Neural progenitor cell (in vitro differentiated cells): ENCODE measurements around the gene AGXT. TPM values are rescaled to one million over a fixed set of nuclear protein-coding genes. Genes with fewer than 3 reads are reported as not detected.

Experiments
- DNase-seq: peaks from one replicate; pipeline ENCODE4 v3.0.0-alpha.2; 2016; ENCODE audit warnings: low spot score
- H2AFZ ChIP-seq: fragments of 200-600 bp; sonication (generic); replicated peaks from 2 replicates; pipeline ENCODE4 v1.6.1; 2016; ENCODE audit warnings: antibody characterized with exemption
- H3F3A ChIP-seq: fragments of 200-600 bp; sonication (generic); 2 replicates; pipeline ENCODE4 v1.6.1; 2016; ENCODE audit warnings: antibody characterized with exemption, low read depth
- H3K27ac ChIP-seq: fragments of 200-600 bp; sonication (generic); 2 replicates; pipeline ENCODE4 v1.5.1; 2016; ENCODE audit warnings: mild to moderate bottlenecking
- H3K27me3 ChIP-seq: fragments of 200-600 bp; sonication (generic); 2 replicates; pipeline ENCODE4 v1.6.1; 2016; ENCODE audit warnings: mild to moderate bottlenecking, moderate library complexity
- H3K36me3 ChIP-seq: fragments of 200-600 bp; sonication (generic); 2 replicates; pipeline ENCODE4 v1.5.1; 2016
- H3K4me1 ChIP-seq: fragments of 200-600 bp; sonication (generic); 2 replicates; pipeline ENCODE4 v1.6.1; 2016; ENCODE audit warnings: mixed run types
- H3K4me2 ChIP-seq: fragments of 200-600 bp; sonication (generic); 2 replicates; pipeline ENCODE4 v1.6.1; 2016
- H3K4me3 ChIP-seq: fragments of 200-600 bp; sonication (generic); 2 replicates; pipeline ENCODE4 v1.5.1; 2016
- H3K79me2 ChIP-seq: fragments of 200-600 bp; sonication (generic); 2 replicates; pipeline ENCODE4 v1.6.1; 2016; ENCODE audit warnings: low read depth
- H3K9ac ChIP-seq: fragments of 200-600 bp; sonication (generic); 2 replicates; pipeline ENCODE4 v1.6.1; 2016
- H3K9me3 ChIP-seq: fragments of 200-600 bp; sonication (generic); 2 replicates; pipeline ENCODE4 v1.5.1; 2016; ENCODE audit warnings: low read depth
- H4K20me1 ChIP-seq: fragments of 200-600 bp; sonication (generic); 2 replicates; pipeline ENCODE4 v1.6.1; 2016; ENCODE audit warnings: low read depth
- H3K27ac Mint-ChIP-seq: 3 replicates; pipeline ENCODE4 v1.8.0; 2021; ENCODE audit warnings: mixed read lengths
- H3K27me3 Mint-ChIP-seq: 2 replicates; pipeline ENCODE4 v1.8.0; 2022; ENCODE audit warnings: low read depth, mild to moderate bottlenecking, inconsistent platforms, moderate library complexity, mixed read lengths; ENCODE audit not compliant: insufficient read depth
- H3K36me3 Mint-ChIP-seq: 3 replicates; pipeline ENCODE4 v1.8.0; 2021; ENCODE audit warnings: mixed read lengths
- H3K4me1 Mint-ChIP-seq: 3 replicates; pipeline ENCODE4 v1.8.0; 2021; ENCODE audit warnings: mixed read lengths
- H3K4me3 Mint-ChIP-seq: 3 replicates; pipeline ENCODE4 v1.8.0; 2021; ENCODE audit warnings: mild to moderate bottlenecking, moderate library complexity, mixed read lengths
- H3K9me3 Mint-ChIP-seq: 3 replicates; pipeline ENCODE4 v1.8.0; 2020; ENCODE audit warnings: mixed read lengths
- CTCF ChIP-seq: fragments of 200-600 bp; sonication (generic); IDR thresholded peaks from 2 replicates; pipeline ENCODE4 v1.5.1; 2017; ENCODE audit warnings: antibody characterized with exemption, mild to moderate bottlenecking
- EZH2 ChIP-seq: fragments of 200-600 bp; sonication (generic); IDR thresholded peaks from 2 replicates; pipeline ENCODE4 v1.6.1; 2017; ENCODE audit warnings: antibody characterized with exemption, mild to moderate bottlenecking, moderate library complexity
- EZH2phosphoT487 ChIP-seq: fragments of 200-600 bp; sonication (generic); IDR thresholded peaks from 2 replicates; pipeline ENCODE4 v1.6.1; 2017; ENCODE audit warnings: antibody characterized with exemption
- total RNA-seq: library from RNA; depleted of rRNA; stranded (reverse); fragments of >200 nt; gene quantifications from 2 replicates; pipeline ENCODE4 v1.2.3, GENCODE V29; 2015; ENCODE audit warnings: low replicate concordance

Gene AGXT
- total RNA-seq, 1 donor from 2014 or later: not detected

- Histone ChIP-seq H2AFZ (no peak overlapping the region), H3K27me3 (no peaks in the 10 kb centered on the region), H3K4me2 (no peak overlapping the region), H3K4me3 (no peak overlapping the region), H3K79me2 (no peaks in the 10 kb centered on the region), H3K9me3 (no peaks in the 10 kb centered on the region), H3F3A (peaks cover 18% of the 10 kb centered on the region), H3K9ac (no peak overlapping the region), H3K27ac (no peak overlapping the region), H4K20me1 (peaks cover 5% of the 10 kb centered on the region), H3K36me3 (no peaks in the 10 kb centered on the region), H3K4me1 (peaks cover 9% of the 10 kb centered on the region)
- peaks cover 15% of the 10 kb centered on the region for H3K4me1 Mint-ChIP-seq
- DNase-seq: no peak
- H3K27me3 Mint-ChIP-seq: peaks cover 21% of the 10 kb centered on the region
- H3K27ac Mint-ChIP-seq: no peak overlapping the region
- no peaks in the 10 kb centered on the region for H3K36me3 Mint-ChIP-seq
- no peak overlapping the region for H3K4me3 Mint-ChIP-seq
- peaks cover 2% of the 10 kb centered on the region for H3K9me3 Mint-ChIP-seq
- TF ChIP-seq EZH2phosphoT487: no peak
- no peak for TF ChIP-seq CTCF
- no peak for TF ChIP-seq EZH2
Observed at GRCh38 chr2:240846873-240847595, 21.6 kb upstream of the AGXT start.

- no peak for TF ChIP-seq EZH2
- no peak for TF ChIP-seq EZH2phosphoT487
- TF ChIP-seq CTCF: no peak
- Histone ChIP-seq H3K27me3 (no peaks in the 10 kb centered on the region), H3K79me2 (no peaks in the 10 kb centered on the region), H3K27ac (no peak overlapping the region), H3F3A (peaks cover 24% of the 10 kb centered on the region), H3K4me3 (no peak overlapping the region), H3K4me1 (peaks cover 15% of the 10 kb centered on the region), H4K20me1 (peaks cover 5% of the 10 kb centered on the region), H3K36me3 (no peaks in the 10 kb centered on the region), H3K9me3 (no peaks in the 10 kb centered on the region), H2AFZ (no peak overlapping the region), H3K4me2 (no peak overlapping the region), H3K9ac (no peak overlapping the region)
- Mint-ChIP-seq H3K4me3 (peak overlapping the region; percentile 14), H3K27me3 (peaks cover 21% of the 10 kb centered on the region), H3K27ac (no peak overlapping the region), H3K9me3 (peaks cover 2% of the 10 kb centered on the region), H3K36me3 (no peaks in the 10 kb centered on the region), H3K4me1 (peaks cover 19% of the 10 kb centered on the region)
- DNase-seq: no peak
Observed at GRCh38 chr2:240847817-240848216, 20.8 kb upstream of the AGXT start.

- no peak overlapping the region for H3K27ac ChIP-seq
- Mint-ChIP-seq H3K4me3 (peak overlapping the region; percentile 0), H3K9me3 (peaks cover 3% of the 10 kb centered on the region), H3K27ac (no peak overlapping the region), H3K27me3 (peaks cover 17% of the 10 kb centered on the region), H3K4me1 (peaks cover 19% of the 10 kb centered on the region), H3K36me3 (no peaks in the 10 kb centered on the region)
- peak; percentile 56 for DNase-seq
- H3K9ac ChIP-seq: no peak overlapping the region
- H3K79me2 ChIP-seq: no peaks in the 10 kb centered on the region
- no peak overlapping the region for H3K4me3 ChIP-seq
- H4K20me1 ChIP-seq: peaks cover 5% of the 10 kb centered on the region
- peaks cover 15% of the 10 kb centered on the region for H3K4me1 ChIP-seq
- no peak for TF ChIP-seq EZH2phosphoT487
- no peak for TF ChIP-seq CTCF
- TF ChIP-seq EZH2: no peak
- no peaks in the 10 kb centered on the region for H3K36me3 ChIP-seq
- no peak overlapping the region for H3K4me2 ChIP-seq
- no peak overlapping the region for H2AFZ ChIP-seq
- H3F3A ChIP-seq: peaks cover 18% of the 10 kb centered on the region
- H3K27me3 ChIP-seq: no peaks in the 10 kb centered on the region
- H3K9me3 ChIP-seq: no peaks in the 10 kb centered on the region
Observed at GRCh38 chr2:240848900-240849680, 19.5 kb upstream of the AGXT start.
